CD4-positive, alpha-beta T cell treated with Interleukin-1 beta for 1 hour (primary cell): ENCODE results near the gene RBM28.

ENCODE experiments used
- DNase-seq, 2 donors: peaks; one replicate each; pipeline ENCODE4 v3.0.0-alpha.2; 2020 to 2022

RBM28 gene

DNA sequence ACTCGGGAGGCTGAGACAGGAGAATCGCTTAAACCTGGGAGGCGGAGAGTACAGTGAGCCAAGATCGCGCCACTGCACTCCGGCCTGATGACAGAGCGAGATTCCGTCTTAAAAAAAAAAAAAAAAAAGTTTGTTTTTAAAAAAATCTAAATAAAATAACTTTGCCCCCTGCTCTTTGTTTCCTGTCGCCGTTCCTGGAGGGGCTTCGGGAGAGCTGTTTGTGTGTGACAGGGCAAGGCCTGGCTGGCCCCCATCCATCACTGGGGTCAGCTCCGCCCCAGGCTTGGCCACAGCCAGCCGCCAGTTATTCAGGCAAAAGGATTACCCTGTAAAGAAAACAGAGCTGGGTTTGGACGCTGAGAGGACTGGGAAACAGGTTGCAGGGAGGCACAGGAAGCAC lies 86.2 kb downstream of the RBM28 start:
- DNase-seq: no peak

DNA sequence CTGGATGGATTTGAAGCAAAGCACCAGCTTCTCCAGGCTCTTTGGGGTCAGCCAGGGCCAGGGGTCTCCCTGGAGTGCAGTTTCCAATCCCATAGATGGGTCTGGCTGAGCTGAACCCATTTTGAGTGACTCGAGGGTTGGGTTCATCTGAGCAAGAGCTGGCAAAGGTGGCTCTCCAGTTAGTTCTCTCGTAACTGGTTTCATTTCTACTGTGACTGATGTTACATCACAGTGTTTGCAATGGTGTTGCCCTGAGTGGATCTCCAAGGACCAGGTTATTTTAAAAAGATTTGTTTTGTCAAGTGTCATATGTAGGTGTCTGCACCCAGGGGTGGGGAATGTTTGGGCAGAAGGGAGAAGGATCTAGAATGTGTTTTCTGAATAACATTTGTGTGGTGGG lies 88.4 kb downstream of the RBM28 start:
- no peak for DNase-seq

DNA sequence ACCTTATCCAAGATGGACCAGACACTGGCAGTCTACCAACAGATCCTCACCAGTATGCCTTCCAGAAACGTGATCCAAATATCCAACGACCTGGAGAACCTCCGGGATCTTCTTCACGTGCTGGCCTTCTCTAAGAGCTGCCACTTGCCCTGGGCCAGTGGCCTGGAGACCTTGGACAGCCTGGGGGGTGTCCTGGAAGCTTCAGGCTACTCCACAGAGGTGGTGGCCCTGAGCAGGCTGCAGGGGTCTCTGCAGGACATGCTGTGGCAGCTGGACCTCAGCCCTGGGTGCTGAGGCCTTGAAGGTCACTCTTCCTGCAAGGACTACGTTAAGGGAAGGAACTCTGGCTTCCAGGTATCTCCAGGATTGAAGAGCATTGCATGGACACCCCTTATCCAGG lies 89.2 kb downstream of the RBM28 start:
- no peak for DNase-seq

DNA sequence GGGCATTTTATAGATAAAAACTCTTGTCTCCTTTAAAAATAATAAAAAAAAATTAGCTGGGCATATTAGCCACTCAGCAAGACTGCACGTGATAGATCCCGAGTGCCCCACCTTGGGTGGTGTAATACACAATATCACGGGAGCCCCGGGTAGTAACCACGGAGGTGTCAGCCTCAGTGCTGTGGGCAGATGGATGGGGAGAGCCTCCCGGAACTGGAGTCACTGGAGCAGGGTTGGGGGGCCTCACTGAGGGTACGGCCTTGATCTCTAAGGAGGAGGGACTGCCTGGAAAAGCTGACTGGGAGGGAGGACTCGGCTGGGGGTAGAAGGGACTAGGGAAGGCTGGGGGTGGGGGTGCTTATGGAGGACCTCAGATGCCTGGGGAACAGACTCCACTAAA lies 90.0 kb downstream of the RBM28 start:
- no peak for DNase-seq

DNA sequence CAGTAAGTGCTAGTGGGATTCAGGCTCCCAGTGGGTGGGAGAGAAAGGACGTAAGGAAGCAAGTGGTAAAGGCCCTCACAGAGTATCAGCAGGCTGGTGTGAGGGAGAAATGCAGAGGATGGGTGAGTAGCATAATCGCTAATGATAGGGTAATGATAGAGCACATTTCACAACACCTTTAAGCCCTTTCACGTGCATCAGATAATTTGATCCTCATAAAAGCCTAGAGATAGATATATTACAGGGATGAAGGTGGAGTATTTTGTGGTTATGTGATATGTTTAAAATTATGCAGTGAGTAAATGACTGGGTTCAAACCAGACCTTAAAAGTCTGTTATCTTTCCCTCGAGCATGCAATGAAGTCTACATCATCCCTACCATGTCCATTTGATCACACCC lies 92.4 kb downstream of the RBM28 start:
- DNase-seq: no peak
